VCaP (cell line): Measurements from ENCODE around the gene GNG14.
A peak's percentile ranks its signal among the peaks of the same experiment; 100 is the strongest.
"Not testable (repeated sequence)": the region's sequence is repeated elsewhere in the genome, so short reads cannot be mapped to it uniquely, and the experiment has no call there.

Source experiments
- H3K27ac ChIP-seq: fragments of 450-650 bp; 2 replicates; pipeline ENCODE4 v1.5.1; 2017
- CTCF ChIP-seq: fragments of 450-650 bp; conservative IDR thresholded peaks from 2 replicates; pipeline ENCODE4 v1.5.1; 2017; ENCODE audit warnings: mild to moderate bottlenecking, moderate library complexity

The GNG14 gene

GRCh38 chr19:12720851-12721655 is 33.3 kb downstream of the GNG14 start:
- TF ChIP-seq CTCF, result no peak
- peak overlapping the region; percentile 95 for H3K27ac ChIP-seq

GRCh38 chr19:12721656-12722565 is 34.1 kb downstream of the GNG14 start:
- no peak for TF ChIP-seq CTCF
- peak overlapping the region; percentile 95 for H3K27ac ChIP-seq

- H3K27ac ChIP-seq, result peak overlapping the region; percentile 95
- no peak for TF ChIP-seq CTCF
Measured at GRCh38 chr19:12722566-12723380, 35.0 kb downstream of the GNG14 start.

GRCh38 chr19:12723381-12723640 is 35.5 kb downstream of the GNG14 start:
- H3K27ac ChIP-seq, result peak overlapping the region; percentile 95
- no peak for TF ChIP-seq CTCF

- H3K27ac ChIP-seq, result peak within 1 kb of the TSS; percentile 95
- no peak for TF ChIP-seq CTCF
Measured at GRCh38 chr19:12723641-12724426, 36.0 kb downstream of the GNG14 start, which contains the start of gene TNPO2. TNPO2 (minus strand) TSS chr19:12723932; CDS start chr19:12720977, 2,955 bp downstream.

GRCh38 chr19:12725612-12726011 is 37.8 kb downstream of the GNG14 start:
- H3K27ac ChIP-seq, result not testable (repeated sequence)

- no peak for TF ChIP-seq CTCF
- H3K27ac ChIP-seq, result no peak overlapping the region
Measured at GRCh38 chr19:12726988-12727316, 39.2 kb downstream of the GNG14 start.
